ENCODE measurements around the gene COL17A1.
A peak's percentile ranks its signal among the peaks of the same experiment; 100 is the strongest.

COL17A1 gene

DNA sequence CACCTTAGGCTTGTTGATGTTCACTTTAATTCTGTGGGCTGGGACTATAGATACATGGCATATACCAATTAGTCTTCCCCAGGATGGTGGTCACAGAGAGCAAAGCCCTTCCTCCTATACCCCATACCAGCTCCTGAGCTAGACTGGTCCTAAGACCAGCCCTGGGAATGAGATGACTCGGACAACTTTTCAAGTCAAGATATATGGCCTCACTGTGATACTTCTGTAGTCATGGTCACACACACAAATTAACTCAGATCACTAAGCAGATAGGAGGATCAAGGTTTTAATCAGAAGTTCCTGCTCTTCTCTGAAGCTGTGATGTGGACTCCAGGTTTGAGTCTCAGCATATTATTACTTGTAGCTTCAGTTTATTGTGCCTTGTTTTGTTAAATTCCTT is 65.7 kb downstream of the COL17A1 start:
- Mint-ChIP-seq H3K36me3 (ENCODE audit: low read depth) (peaks cover 85% of the 10 kb centered on the region), H3K9me3 (no peaks in the 10 kb centered on the region), H3K27me3 (no peaks in the 10 kb centered on the region), H3K4me1 (ENCODE audit: low read depth) (peaks cover 35% of the 10 kb centered on the region), H3K27ac (peak overlapping the region; percentile 72), H3K4me3 (no peak overlapping the region)
- no peak for DNase-seq

DNA sequence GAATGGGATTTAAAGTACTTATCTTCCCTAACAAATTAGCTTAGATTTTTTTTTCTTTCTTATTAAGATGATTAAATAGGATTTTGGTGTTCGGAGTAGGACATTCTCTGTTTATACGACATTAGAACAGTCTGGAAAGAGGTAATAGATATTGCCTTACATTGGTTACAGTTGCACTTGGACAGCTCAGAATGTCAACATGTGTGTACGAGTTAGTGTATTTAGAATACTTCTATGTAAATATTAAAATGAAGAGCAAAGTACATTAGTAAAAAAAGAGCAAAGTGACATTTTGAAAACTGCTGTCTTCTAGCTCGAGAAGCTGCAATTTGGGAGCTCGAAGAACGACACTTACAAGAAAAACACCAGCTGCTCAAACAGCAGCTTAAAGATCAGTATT is 67.2 kb downstream of the COL17A1 start:
- H3K27me3 Mint-ChIP-seq, result no peaks in the 10 kb centered on the region
- H3K27ac Mint-ChIP-seq, result no peak overlapping the region
- H3K9me3 Mint-ChIP-seq, result no peaks in the 10 kb centered on the region
- peaks cover 38% of the 10 kb centered on the region for H3K4me1 Mint-ChIP-seq (ENCODE audit: low read depth)
- no peak overlapping the region for H3K4me3 Mint-ChIP-seq
- no peak for DNase-seq
- H3K36me3 Mint-ChIP-seq (ENCODE audit: low read depth), result peaks cover 80% of the 10 kb centered on the region

DNA sequence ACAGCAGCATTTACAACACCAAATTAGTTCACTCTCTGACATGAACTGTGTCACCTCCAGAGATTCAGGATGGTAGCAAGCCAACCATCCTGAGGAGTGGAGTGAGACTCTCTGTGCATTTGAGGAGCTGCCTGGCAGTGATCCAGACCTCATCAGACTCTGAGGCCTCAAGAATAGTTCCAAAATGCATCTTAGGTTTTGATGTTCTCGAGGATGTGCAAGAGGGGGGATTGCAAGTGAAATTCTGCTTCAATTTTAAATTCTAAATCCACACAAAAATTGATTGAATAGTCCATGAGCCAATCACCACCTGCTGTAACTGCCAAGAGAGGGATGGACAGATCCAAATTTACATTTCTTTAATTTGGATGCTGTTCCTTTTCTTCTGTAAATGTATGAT is 69.0 kb downstream of the COL17A1 start:
- no peaks in the 10 kb centered on the region for H3K9me3 Mint-ChIP-seq
- DNase-seq, result no peak
- peaks cover 37% of the 10 kb centered on the region for H3K4me1 Mint-ChIP-seq (ENCODE audit: low read depth)
- H3K27me3 Mint-ChIP-seq, result no peaks in the 10 kb centered on the region
- H3K27ac Mint-ChIP-seq, result peak overlapping the region; percentile 47
- no peak overlapping the region for H3K4me3 Mint-ChIP-seq
- H3K36me3 Mint-ChIP-seq (ENCODE audit: low read depth), result peaks cover 80% of the 10 kb centered on the region

DNA sequence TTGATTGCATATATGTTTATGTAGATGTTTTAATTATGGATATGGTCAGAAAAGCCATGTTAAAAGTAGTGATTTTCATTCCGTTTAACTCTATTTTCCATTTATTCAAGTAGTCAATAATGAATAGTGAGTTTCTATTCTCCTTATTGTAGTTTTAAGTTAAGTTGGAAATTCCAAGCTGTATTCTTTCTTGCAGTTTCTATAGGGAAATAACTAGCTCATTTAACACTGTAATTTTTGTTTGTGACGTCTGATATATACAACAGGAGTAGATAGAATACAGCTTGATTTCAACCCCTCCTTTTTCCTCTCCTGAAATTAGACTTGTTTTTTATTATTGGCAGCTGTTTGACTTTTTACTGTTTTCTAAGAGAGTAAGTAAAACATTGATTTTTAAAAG is 71.5 kb downstream of the COL17A1 start:
- no peak for DNase-seq
- Mint-ChIP-seq H3K4me1 (ENCODE audit: low read depth) (peaks cover 18% of the 10 kb centered on the region), H3K36me3 (ENCODE audit: low read depth) (peaks cover 73% of the 10 kb centered on the region), H3K27ac (no peak overlapping the region), H3K9me3 (no peaks in the 10 kb centered on the region), H3K4me3 (no peak overlapping the region), H3K27me3 (no peaks in the 10 kb centered on the region)

DNA sequence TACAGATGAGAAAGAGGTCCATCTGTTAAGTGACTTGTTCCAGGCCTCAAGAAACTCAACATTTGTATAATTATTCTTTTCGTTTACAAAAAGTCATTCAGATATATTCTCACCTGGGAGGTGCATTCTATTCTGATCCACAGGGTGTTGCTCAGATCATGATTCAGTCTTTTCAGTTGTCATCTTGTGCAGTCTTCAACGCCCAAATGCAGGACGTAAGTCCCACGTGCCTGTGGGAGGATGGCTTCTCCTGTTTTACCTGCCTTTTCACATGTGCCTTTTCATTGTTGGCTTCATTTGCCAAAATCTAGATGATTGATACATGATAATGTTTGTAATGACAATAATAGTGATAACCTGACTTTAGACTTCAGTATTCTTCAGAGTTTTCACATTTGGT is 72.2 kb downstream of the COL17A1 start:
- H3K4me1 Mint-ChIP-seq (ENCODE audit: low read depth), result peaks cover 18% of the 10 kb centered on the region
- no peak overlapping the region for H3K27ac Mint-ChIP-seq
- no peaks in the 10 kb centered on the region for H3K27me3 Mint-ChIP-seq
- no peak for DNase-seq
- H3K36me3 Mint-ChIP-seq (ENCODE audit: low read depth), result peaks cover 71% of the 10 kb centered on the region
- no peaks in the 10 kb centered on the region for H3K9me3 Mint-ChIP-seq
- H3K4me3 Mint-ChIP-seq, result no peak overlapping the region

DNA sequence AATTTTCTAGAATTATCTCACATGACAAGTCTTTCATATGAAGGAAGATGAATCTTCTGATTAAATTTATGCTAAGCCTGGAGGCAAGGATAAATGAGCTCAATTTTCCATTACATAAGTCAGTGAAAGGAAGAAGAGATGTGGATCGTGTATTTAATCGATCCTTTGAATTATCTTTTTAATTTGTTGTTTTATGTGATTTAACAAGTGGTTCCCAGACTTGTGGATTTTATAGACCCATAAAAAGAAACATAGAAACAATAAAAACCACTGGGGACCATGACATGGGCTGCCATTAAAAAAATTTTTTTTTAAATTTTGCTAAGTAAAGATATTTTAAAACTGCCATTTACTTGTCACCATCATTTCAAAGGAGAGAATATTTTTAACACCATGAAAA is 73.8 kb downstream of the COL17A1 start:
- DNase-seq, result no peak
- no peak overlapping the region for H3K27ac Mint-ChIP-seq
- peaks cover 66% of the 10 kb centered on the region for H3K36me3 Mint-ChIP-seq (ENCODE audit: low read depth)
- H3K9me3 Mint-ChIP-seq, result no peaks in the 10 kb centered on the region
- peaks cover 7% of the 10 kb centered on the region for H3K4me1 Mint-ChIP-seq (ENCODE audit: low read depth)
- H3K4me3 Mint-ChIP-seq, result no peak overlapping the region
- no peaks in the 10 kb centered on the region for H3K27me3 Mint-ChIP-seq

DNA sequence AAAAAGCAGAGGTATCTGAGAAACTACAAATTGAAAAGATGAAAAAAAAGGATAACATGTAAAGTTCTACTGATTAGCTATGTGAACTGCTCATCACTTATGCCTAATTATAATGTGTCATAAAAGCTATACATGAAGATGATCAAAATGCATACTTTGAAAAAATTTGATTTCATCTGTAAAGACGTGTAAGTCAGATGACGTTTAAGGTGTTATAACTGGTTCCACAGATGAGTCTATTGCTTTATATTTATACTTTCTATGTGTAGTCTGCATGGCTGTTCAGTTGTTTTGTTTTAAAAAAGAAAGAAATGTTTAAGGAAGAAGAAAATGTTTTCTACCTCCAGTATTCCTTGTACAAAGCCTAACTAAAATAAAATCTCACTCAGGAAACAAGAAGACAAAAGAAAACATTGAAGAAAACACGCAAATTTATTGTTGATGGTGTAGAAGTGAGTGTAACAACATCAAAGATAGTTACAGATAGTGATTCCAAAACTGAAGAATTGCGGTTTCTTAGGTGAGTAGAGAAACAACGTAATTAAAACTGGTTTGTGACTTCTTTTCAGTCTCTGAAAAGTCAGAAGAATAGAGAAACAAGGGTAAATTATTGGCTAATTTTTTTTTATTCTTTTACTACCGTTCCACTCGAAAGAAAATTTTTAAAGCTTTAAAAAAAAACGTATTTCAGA is 80.4 kb downstream of the COL17A1 start:
- Mint-ChIP-seq H3K27me3 (no peaks in the 10 kb centered on the region), H3K27ac (peak overlapping the region; percentile 87), H3K36me3 (ENCODE audit: low read depth) (peaks cover 85% of the 10 kb centered on the region), H3K9me3 (no peaks in the 10 kb centered on the region), H3K4me3 (no peak overlapping the region), H3K4me1 (ENCODE audit: low read depth) (peaks cover 15% of the 10 kb centered on the region)
- DNase-seq, result no peak

DNA sequence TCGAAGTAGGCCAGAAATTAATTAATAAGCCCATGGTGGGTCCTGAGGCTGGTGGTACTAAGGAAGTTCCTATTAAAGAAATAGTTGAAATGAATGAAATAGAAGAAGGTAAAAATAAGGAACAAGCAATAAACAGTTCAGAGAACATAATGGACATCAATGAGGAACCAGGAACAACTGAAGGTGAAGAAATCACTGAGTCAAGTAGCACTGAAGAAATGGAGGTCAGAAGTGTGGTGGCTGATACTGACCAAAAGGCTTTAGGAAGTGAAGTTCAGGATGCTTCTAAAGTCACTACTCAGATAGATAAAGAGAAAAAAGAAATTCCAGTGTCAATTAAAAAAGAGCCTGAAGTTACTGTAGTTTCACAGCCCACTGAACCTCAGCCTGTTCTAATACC is 82.8 kb downstream of the COL17A1 start:
- no peak overlapping the region for H3K27ac Mint-ChIP-seq
- H3K36me3 Mint-ChIP-seq (ENCODE audit: low read depth), result peaks cover 86% of the 10 kb centered on the region
- DNase-seq, result no peak
- H3K4me1 Mint-ChIP-seq (ENCODE audit: low read depth), result peaks cover 15% of the 10 kb centered on the region
- H3K4me3 Mint-ChIP-seq, result no peak overlapping the region
- no peaks in the 10 kb centered on the region for H3K9me3 Mint-ChIP-seq
- no peaks in the 10 kb centered on the region for H3K27me3 Mint-ChIP-seq

DNA sequence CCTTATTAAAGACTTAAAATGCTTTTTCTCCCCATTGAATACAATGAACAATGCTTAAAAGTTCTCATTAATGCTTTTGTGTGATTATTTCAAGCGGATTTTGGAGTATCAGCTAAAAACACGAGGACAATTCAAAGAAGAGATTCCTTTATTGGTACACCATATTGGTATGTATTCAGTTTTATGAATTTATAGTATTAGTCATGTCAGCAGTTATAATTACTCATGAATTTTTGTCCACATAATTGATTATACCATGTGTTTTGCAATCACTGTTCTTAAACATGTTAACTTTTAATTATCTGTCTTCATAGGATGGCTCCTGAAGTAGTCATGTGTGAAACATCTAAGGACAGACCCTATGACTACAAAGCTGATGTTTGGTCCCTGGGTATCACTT is 86.9 kb downstream of the COL17A1 start:
- Mint-ChIP-seq H3K36me3 (ENCODE audit: low read depth) (peaks cover 84% of the 10 kb centered on the region), H3K4me3 (no peak overlapping the region), H3K27me3 (no peaks in the 10 kb centered on the region), H3K4me1 (ENCODE audit: low read depth) (peaks cover 22% of the 10 kb centered on the region), H3K27ac (no peak overlapping the region), H3K9me3 (no peaks in the 10 kb centered on the region)
- no peak for DNase-seq

DNA sequence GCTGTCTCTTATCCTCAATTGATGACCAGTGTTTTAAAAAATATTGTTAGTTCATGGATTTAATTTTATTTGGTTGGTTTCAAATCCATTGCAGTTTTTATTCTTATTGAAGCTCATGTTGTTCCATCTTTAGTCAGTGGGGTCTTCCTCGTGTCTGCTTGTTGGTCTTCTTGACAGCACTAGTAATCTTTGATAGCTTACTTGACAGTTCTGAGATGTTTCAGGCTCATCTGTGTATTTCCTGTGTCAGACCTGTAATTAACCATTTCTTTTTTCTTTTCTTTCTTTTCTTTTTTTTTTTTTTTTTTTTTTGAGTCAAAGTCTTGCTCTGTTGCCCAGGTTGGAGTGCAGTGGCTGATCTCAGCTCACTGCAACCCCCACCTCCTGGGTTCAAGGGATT is 90.5 kb downstream of the COL17A1 start:
- Mint-ChIP-seq H3K27ac (no peak overlapping the region), H3K4me1 (ENCODE audit: low read depth) (peaks cover 23% of the 10 kb centered on the region), H3K27me3 (no peaks in the 10 kb centered on the region), H3K9me3 (no peaks in the 10 kb centered on the region), H3K4me3 (no peak overlapping the region), H3K36me3 (ENCODE audit: low read depth) (peaks cover 73% of the 10 kb centered on the region)
- no peak for DNase-seq

DNA sequence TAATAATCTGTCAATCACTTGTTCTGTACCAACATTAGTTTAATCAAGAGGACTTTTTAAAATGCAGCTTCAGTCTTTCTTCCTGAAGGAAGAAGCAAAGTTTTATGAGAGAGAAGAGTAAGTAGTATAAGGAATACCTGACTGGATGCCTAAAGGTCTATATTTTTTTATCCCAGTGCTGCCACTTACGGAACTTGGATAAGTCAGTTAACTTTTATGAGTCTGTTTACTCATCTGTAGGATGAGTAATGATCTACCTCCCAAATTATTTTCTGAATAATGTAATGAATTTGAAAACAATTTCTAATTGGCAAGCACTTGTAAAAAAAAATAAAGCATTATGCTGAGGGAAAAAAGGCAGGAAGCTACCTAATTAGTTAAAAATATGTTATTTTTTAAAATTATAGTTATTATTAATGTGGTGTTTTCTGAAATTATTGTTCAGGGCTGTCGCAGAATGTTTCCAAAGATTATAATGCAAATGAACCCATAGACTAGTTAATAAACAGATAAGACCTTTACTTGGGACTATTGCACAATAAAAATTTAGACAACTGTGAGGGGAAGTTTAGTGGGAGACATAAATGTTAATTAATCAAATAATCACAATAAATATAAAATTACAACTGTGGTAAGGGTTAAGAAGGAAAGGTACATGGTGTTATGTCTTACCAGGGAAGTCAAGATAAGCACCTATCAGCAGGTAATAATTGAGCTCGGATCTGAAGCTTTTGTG is 94.1 kb downstream of the COL17A1 start:
- H3K9me3 Mint-ChIP-seq, result no peaks in the 10 kb centered on the region
- H3K27me3 Mint-ChIP-seq, result no peaks in the 10 kb centered on the region
- no peak overlapping the region for H3K4me3 Mint-ChIP-seq
- H3K36me3 Mint-ChIP-seq (ENCODE audit: low read depth), result peaks cover 45% of the 10 kb centered on the region
- DNase-seq, result no peak
- H3K27ac Mint-ChIP-seq, result no peak overlapping the region
- H3K4me1 Mint-ChIP-seq (ENCODE audit: low read depth), result peaks cover 43% of the 10 kb centered on the region

DNA sequence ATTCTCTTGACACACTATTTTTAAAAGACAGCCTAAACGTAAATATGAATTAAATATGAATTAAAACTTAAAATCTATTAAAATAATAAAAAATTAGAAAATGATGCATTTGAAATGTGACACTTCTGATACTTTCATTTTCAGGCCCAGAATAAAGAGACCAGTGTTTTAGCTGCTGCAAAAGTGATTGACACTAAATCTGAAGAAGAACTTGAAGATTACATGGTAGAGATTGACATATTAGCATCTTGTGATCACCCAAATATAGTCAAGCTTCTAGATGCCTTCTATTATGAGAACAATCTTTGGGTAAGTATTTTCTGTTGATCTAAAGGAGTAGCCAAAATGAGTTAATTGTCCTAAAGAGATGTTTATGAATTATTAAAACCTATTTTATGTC is 95.1 kb downstream of the COL17A1 start:
- Mint-ChIP-seq H3K27ac (no peak overlapping the region), H3K9me3 (no peaks in the 10 kb centered on the region), H3K4me1 (ENCODE audit: low read depth) (peaks cover 51% of the 10 kb centered on the region), H3K36me3 (ENCODE audit: low read depth) (peaks cover 38% of the 10 kb centered on the region), H3K27me3 (no peaks in the 10 kb centered on the region), H3K4me3 (no peak overlapping the region)
- DNase-seq, result no peak

DNA sequence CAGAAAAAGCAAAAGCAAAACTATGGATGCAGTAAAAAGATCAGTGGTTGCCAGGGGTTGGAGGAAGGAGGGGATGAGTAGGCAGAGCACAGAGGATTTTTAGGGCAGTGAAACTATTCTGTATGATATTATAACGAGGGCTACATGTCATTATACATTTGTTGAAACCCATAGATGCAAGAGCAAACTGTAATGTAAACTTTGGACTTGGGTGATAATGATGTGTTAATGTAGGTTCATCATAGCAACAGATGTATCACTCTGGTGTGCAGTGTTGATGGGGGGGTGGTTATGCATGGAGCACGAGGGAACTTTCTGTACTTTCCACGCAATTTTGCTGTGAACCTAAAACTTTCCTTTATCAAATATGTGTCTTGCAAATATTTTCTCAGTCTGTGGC is 95.6 kb downstream of the COL17A1 start:
- H3K36me3 Mint-ChIP-seq (ENCODE audit: low read depth), result peaks cover 35% of the 10 kb centered on the region
- H3K27me3 Mint-ChIP-seq, result no peaks in the 10 kb centered on the region
- no peak overlapping the region for H3K27ac Mint-ChIP-seq
- H3K4me3 Mint-ChIP-seq, result no peak overlapping the region
- H3K4me1 Mint-ChIP-seq (ENCODE audit: low read depth), result peaks cover 53% of the 10 kb centered on the region
- no peaks in the 10 kb centered on the region for H3K9me3 Mint-ChIP-seq
- no peak for DNase-seq

DNA sequence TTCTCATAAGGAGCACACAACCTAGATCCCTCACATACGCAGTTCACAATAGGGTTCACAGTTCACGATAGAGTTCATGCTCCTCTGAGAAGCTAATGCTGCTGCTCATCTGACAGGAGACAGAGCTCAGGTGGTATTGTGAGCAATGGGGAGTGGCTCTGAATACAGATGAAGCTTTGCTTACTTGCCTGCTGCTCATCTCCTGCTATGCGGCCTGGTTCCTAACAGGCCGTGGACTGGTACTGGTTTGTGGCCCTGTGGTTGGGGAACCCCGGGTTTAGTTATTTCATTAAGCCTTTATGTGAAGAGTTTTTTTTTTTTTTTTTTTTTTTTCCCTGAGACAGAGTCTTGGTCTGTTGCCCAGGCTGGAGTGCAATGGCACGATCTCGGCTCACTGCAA is 99.3 kb downstream of the COL17A1 start:
- H3K9me3 Mint-ChIP-seq, result no peaks in the 10 kb centered on the region
- H3K36me3 Mint-ChIP-seq (ENCODE audit: low read depth), result peaks cover 8% of the 10 kb centered on the region
- no peak for DNase-seq
- peak overlapping the region; percentile 55 for H3K27ac Mint-ChIP-seq
- no peak overlapping the region for H3K4me3 Mint-ChIP-seq
- no peaks in the 10 kb centered on the region for H3K27me3 Mint-ChIP-seq
- peaks cover 79% of the 10 kb centered on the region for H3K4me1 Mint-ChIP-seq (ENCODE audit: low read depth)

DNA sequence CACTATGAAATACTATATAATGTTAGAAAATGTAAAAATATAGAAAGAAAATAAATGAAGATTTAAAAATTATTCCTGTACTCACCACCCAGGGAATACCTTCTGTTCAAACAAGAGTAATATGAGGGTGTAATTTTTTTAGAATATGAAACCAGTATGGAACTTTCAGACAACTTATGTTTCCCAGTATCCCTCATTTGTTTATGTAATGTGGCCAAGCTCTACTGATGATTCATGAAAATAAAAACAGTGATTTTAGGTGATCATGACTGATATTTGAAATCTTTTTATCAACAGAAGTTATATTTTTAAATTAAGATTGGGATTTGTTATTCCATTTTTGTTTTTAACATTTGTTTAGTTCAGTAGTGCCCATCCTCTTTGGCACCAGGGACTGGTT is 100.0 kb downstream of the COL17A1 start:
- Mint-ChIP-seq H3K36me3 (ENCODE audit: low read depth) (peaks cover 5% of the 10 kb centered on the region), H3K4me1 (ENCODE audit: low read depth) (peaks cover 83% of the 10 kb centered on the region), H3K4me3 (no peak overlapping the region), H3K9me3 (no peaks in the 10 kb centered on the region), H3K27ac (no peak overlapping the region), H3K27me3 (no peaks in the 10 kb centered on the region)
- no peak for DNase-seq

Data from activated T-cell treated with anti-CD3 and anti-CD28 coated beads, Interleukin-2, amount 50 U/mL, for 24 hours (primary cell).